Sigmoid colon (tissue), 4 donors: ENCODE results near the gene OGFR.

Experiments used
- EP300 ChIP-seq, 4 donors: sonication (generic); formaldehyde crosslinking; IDR thresholded peaks; one replicate each; pipeline ENCODE4 v1.6.1; 2017; ENCODE audit warnings: antibody characterized with exemption in 4 of 4
- POLR2A ChIP-seq, 2 donors: fragments of 450-650 bp; IDR thresholded peaks; one replicate each; pipeline ENCODE4 v1.6.1; 2016; ENCODE audit warnings: antibody characterized with exemption in 2 of 2, mild to moderate bottlenecking in 2 of 2, moderate library complexity in 2 of 2
- POLR2AphosphoS5 ChIP-seq, 4 donors: sonication (generic); formaldehyde crosslinking; IDR thresholded peaks; one replicate each; pipeline ENCODE4 v1.6.1; 2017; ENCODE audit warnings: antibody characterized with exemption in 4 of 4
- TF ChIP-seq, protein P1 (sequence below), 4 experiments: fragments of 450-650 bp in 3 of 4; fragments of 200-600 bp in 1 of 4; IDR thresholded peaks; one replicate each; pipeline ENCODE4 v1.5.1; 2016 to 2019; ENCODE audit warnings: antibody characterized with exemption in 4 of 4, mild to moderate bottlenecking in 3 of 4, moderate library complexity in 2 of 4

DNA sequence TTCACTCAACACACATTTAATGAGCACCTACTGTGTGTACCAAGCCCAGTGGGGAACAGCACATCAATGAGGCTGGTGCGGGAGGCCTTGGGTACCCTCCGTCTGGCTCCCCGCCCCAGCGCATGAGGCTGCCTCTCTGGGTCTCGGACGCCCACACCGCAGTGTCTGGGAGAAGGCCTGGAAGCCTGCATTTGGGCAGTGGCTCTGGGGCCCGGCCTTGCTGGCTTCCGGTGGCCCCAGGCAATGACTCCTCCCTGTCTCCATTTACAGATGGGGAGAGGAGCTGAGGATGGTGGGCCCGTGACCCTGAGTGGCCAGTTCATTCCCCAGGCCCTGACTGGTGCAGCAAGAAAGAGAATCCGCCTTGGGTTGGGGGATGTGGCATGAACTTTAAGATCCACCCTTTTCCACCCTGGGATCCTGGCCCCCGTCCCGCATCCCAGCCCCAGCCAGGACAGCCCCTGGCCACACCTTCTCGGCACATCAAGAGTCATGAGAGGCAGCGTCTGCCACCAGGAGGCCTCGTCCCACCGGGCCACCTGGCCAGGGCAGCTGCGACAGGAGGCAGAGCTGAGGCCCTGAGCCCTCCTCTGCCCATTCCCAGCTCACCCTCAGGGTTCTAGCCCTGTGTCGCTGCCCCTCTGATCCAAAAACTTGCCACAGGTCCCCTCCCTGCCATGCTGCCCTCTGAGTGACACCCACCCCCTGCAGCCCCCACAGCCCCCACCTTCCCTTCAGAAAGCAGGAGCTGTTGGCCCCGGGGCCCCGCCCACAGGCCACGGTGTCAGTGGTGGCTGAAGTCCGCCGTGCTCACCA, 25.8 kb upstream of the OGFR start:
- TF ChIP-seq, protein P1, sequence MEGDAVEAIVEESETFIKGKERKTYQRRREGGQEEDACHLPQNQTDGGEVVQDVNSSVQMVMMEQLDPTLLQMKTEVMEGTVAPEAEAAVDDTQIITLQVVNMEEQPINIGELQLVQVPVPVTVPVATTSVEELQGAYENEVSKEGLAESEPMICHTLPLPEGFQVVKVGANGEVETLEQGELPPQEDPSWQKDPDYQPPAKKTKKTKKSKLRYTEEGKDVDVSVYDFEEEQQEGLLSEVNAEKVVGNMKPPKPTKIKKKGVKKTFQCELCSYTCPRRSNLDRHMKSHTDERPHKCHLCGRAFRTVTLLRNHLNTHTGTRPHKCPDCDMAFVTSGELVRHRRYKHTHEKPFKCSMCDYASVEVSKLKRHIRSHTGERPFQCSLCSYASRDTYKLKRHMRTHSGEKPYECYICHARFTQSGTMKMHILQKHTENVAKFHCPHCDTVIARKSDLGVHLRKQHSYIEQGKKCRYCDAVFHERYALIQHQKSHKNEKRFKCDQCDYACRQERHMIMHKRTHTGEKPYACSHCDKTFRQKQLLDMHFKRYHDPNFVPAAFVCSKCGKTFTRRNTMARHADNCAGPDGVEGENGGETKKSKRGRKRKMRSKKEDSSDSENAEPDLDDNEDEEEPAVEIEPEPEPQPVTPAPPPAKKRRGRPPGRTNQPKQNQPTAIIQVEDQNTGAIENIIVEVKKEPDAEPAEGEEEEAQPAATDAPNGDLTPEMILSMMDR (IDR thresholded peaks at IDR 0.05): no peak
- no peak for TF ChIP-seq POLR2A (IDR thresholded peaks at IDR 0.05)
- TF ChIP-seq POLR2AphosphoS5 (IDR thresholded peaks at IDR 0.05): no peak
- TF ChIP-seq EP300 (IDR thresholded peaks at IDR 0.05): no peak
